Tibial artery (tissue), 4 donors: Measurements from ENCODE around the gene SLC30A4.

ENCODE experiments used
- DNase-seq, 2 donors: peaks; one replicate each; pipeline ENCODE4 v3.0.0-alpha.2; 2019
- H3K27ac ChIP-seq, 2 donors: fragments of 200-600 bp; sonication (generic) in 1 of 2; 1 replicate in 1 of 2; 2 replicates in 1 of 2; pipeline ENCODE4 v1.5.1; 2018 to 2019; ENCODE audit warnings: mild to moderate bottlenecking in 1 of 2
- H3K27me3 ChIP-seq, 2 donors: fragments of 200-600 bp; sonication (generic) in 1 of 2; one replicate each; pipeline versions ENCODE4 v1.5.1 to v1.6.0; 2016 to 2019
- H3K36me3 ChIP-seq, 3 donors: fragments of 200-600 bp; sonication (generic) in 2 of 3; one replicate each; pipeline ENCODE4 v1.5.1; 2016 to 2019; ENCODE audit warnings: mild to moderate bottlenecking in 2 of 3
- H3K4me1 ChIP-seq, 4 donors: fragments of 200-600 bp; sonication (generic) in 2 of 4; 1 replicate in 3 of 4; 2 replicates in 1 of 4; pipeline ENCODE4 v1.5.1; 2016 to 2019
- H3K4me3 ChIP-seq, 2 donors: fragments of 200-600 bp; sonication (generic) in 1 of 2; 1 replicate in 1 of 2; 2 replicates in 1 of 2; pipeline ENCODE4 v1.5.1; 2018 to 2019; ENCODE audit warnings: mild to moderate bottlenecking in 2 of 2
- H3K9me3 ChIP-seq, 3 donors: fragments of 200-600 bp; sonication (generic) in 1 of 3; one replicate each; pipeline ENCODE4 v1.5.1; 2016 to 2019
- CTCF ChIP-seq, 2 experiments: fragments of 200-600 bp in 1 of 2; fragments of 450-650 bp in 1 of 2; IDR thresholded peaks; one replicate each; pipeline ENCODE4 v1.5.1; 2017 to 2019; ENCODE audit warnings: antibody characterized with exemption in 2 of 2, mild to moderate bottlenecking in 1 of 2, moderate library complexity in 1 of 2
- intact Hi-C: fragments of 100-400 bp; cut with DNase I; formaldehyde crosslinking; loops from one replicate; pipeline ENCODE4 v1.15.0; 2023; ENCODE audit warnings: low total_unique reads

Gene SLC30A4

GRCh38 chr15:45449395-45449794 lies 73.2 kb downstream of the SLC30A4 start:
- DNase-seq: no peak
- Histone ChIP-seq H3K4me3 (no peak overlapping the region), H3K27me3 (peaks cover 0 to 14% of the 10 kb centered on the region in 2 donors), H3K36me3 (no peaks in the 10 kb centered on the region), H3K9me3 (no peaks in the 10 kb centered on the region), H3K4me1 (no peaks in the 10 kb centered on the region), H3K27ac (no peak overlapping the region)
- intact Hi-C loops: no loop called here
- TF ChIP-seq CTCF (IDR thresholded peaks at IDR 0.05): no peak

GRCh38 chr15:45448066-45448915 lies 74.3 kb downstream of the SLC30A4 start:
- H3K27ac ChIP-seq: no peak overlapping the region
- H3K4me3 ChIP-seq: no peak overlapping the region
- peaks cover 0 to 14% of the 10 kb centered on the region in 2 donors for H3K27me3 ChIP-seq
- H3K4me1 ChIP-seq: no peaks in the 10 kb centered on the region
- no peaks in the 10 kb centered on the region for H3K9me3 ChIP-seq
- no peak for TF ChIP-seq CTCF (IDR thresholded peaks at IDR 0.05)
- no peaks in the 10 kb centered on the region for H3K36me3 ChIP-seq
- intact Hi-C loops: no loop called here
- DNase-seq: no peak

- TF ChIP-seq CTCF (IDR thresholded peaks at IDR 0.05): no peak
- H3K9me3 ChIP-seq: no peaks in the 10 kb centered on the region
Measured at GRCh38 chr15:45443645-45444044, 78.9 kb downstream of the SLC30A4 start.

GRCh38 chr15:45442507-45443135 lies 79.9 kb downstream of the SLC30A4 start:
- no peaks in the 10 kb centered on the region for H3K4me1 ChIP-seq
- peaks cover 0 to 9% of the 10 kb centered on the region in 2 donors for H3K27me3 ChIP-seq
- intact Hi-C loops: no loop called here
- no peak overlapping the region for H3K4me3 ChIP-seq
- no peaks in the 10 kb centered on the region for H3K9me3 ChIP-seq
- no peak for TF ChIP-seq CTCF (IDR thresholded peaks at IDR 0.05)
- no peaks in the 10 kb centered on the region for H3K36me3 ChIP-seq
- DNase-seq: no peak
- no peak overlapping the region for H3K27ac ChIP-seq

More at GRCh38 chr15:45443645-45444044, 78.9 kb downstream of the SLC30A4 start:
- no peak for DNase-seq
- Histone ChIP-seq H3K36me3 (no peaks in the 10 kb centered on the region), H3K4me1 (no peaks in the 10 kb centered on the region), H3K27ac (no peak overlapping the region), H3K27me3 (peaks cover 0 to 9% of the 10 kb centered on the region in 2 donors), H3K4me3 (no peak overlapping the region)
- intact Hi-C loops: no loop called here

GRCh38 chr15:45441686-45442085 lies 80.9 kb downstream of the SLC30A4 start:
- H3K27me3 ChIP-seq: peaks cover 0 to 8% of the 10 kb centered on the region in 2 donors
- no peaks in the 10 kb centered on the region for H3K4me1 ChIP-seq
- intact Hi-C loops: no loop called here
- H3K36me3 ChIP-seq: no peaks in the 10 kb centered on the region
- no peak for DNase-seq
- no peak overlapping the region for H3K4me3 ChIP-seq
- TF ChIP-seq CTCF (IDR thresholded peaks at IDR 0.05): no peak
- no peaks in the 10 kb centered on the region for H3K9me3 ChIP-seq
- no peak overlapping the region for H3K27ac ChIP-seq
